CD4-positive, alpha-beta T cell (primary cell): ENCODE measurements around the gene RERE. TPM values are rescaled to one million over a fixed set of nuclear protein-coding genes. Genes with fewer than 3 reads are reported as not detected.
A peak's percentile ranks its signal among the peaks of the same experiment; 100 is the strongest.

ENCODE experiments used
- ATAC-seq: fragments of 200-7000 bp; cut with Tn5 transposase; one replicate; pipeline ENCODE4 v1.10.0; 2022; ENCODE audit warnings: mild to moderate bottlenecking; ENCODE audit not compliant: poor library complexity
- CTCF ChIA-PET: fragments of 350-600 bp; sonication (Branson Sonifier 250); formaldehyde crosslinking; loops from one replicate; lab custom pipeline; 2021; ENCODE audit warnings: antibody characterized with exemption, inconsistent platforms; lab: Charles Lee
- POLR2A ChIA-PET: fragments of 350-600 bp; sonication (Branson Sonifier 250); formaldehyde crosslinking; loops from one replicate; lab custom pipeline; 2021; ENCODE audit warnings: antibody characterized with exemption, inconsistent platforms; lab: Charles Lee
- DNase-seq, 14 experiments: peaks; one replicate each; pipeline ENCODE4 v3.0.0-alpha.2; 2013 to 2020; ENCODE audit warnings: mixed read lengths in 2 of 14
- H3K27ac ChIP-seq, 2 donors: one replicate each; pipeline versions ENCODE4 v1.5.1 to v1.7.0; 2013; ENCODE audit warnings: low read length in 2 of 2, low read depth in 1 of 2, mild to moderate bottlenecking in 1 of 2
- H3K27me3 ChIP-seq, 2 experiments: 1 replicate in 1 of 2; 2 replicates in 1 of 2; pipeline versions ENCODE4 v1.6.1 to v1.7.0; 2013; ENCODE audit warnings: low read length in 2 of 2, control low read depth in 1 of 2, mild to moderate bottlenecking in 1 of 2, moderate library complexity in 1 of 2; ENCODE audit not compliant: insufficient read depth in 2 of 2, control insufficient read depth in 1 of 2
- H3K36me3 ChIP-seq: one replicate; pipeline ENCODE4 v1.6.1; 2013; ENCODE audit warnings: low read length, control low read depth; ENCODE audit not compliant: insufficient read depth
- H3K4me1 ChIP-seq: one replicate; pipeline ENCODE4 v1.6.1; 2013; ENCODE audit warnings: low read length, control low read depth; ENCODE audit not compliant: insufficient read depth
- H3K4me3 ChIP-seq: one replicate; pipeline ENCODE4 v1.5.1; 2013; ENCODE audit warnings: mild to moderate bottlenecking, low read length, moderate library complexity
- H3K9me3 ChIP-seq, 2 experiments: 1 replicate in 1 of 2; 2 replicates in 1 of 2; pipeline versions ENCODE4 v1.6.1 to v1.7.0; 2013; ENCODE audit warnings: low read length in 2 of 2, mild to moderate bottlenecking in 2 of 2, control low read depth in 1 of 2, moderate library complexity in 1 of 2; ENCODE audit not compliant: control insufficient read depth in 1 of 2, insufficient read depth in 1 of 2
- H3K27ac Mint-ChIP-seq: one replicate; pipeline ENCODE4 v1.8.0; 2020; ENCODE audit warnings: mixed read lengths
- H3K27me3 Mint-ChIP-seq: one replicate; pipeline ENCODE4 v1.8.0; 2021; ENCODE audit warnings: mixed read lengths
- H3K36me3 Mint-ChIP-seq: one replicate; pipeline ENCODE4 v1.8.0; 2021; ENCODE audit warnings: low read depth, mixed read lengths
- H3K4me1 Mint-ChIP-seq: one replicate; pipeline ENCODE4 v1.8.0; 2021; ENCODE audit warnings: low read depth, mixed read lengths
- H3K4me3 Mint-ChIP-seq: one replicate; pipeline ENCODE4 v1.8.0; 2020; ENCODE audit warnings: mild to moderate bottlenecking, mixed read lengths
- H3K9me3 Mint-ChIP-seq: one replicate; pipeline ENCODE4 v1.8.0; 2020; ENCODE audit warnings: mixed read lengths
- intact Hi-C, 2 experiments: fragments of 100-400 bp; cut with DNase I in 1 of 2; cut with micrococcal nuclease in 1 of 2; formaldehyde crosslinking; loops; one replicate each; pipeline versions ENCODE4 v1.15.1 to v1.9.0; 2023 to 2025; cut with DNase I, micrococcal nuclease
- total RNA-seq, 174 experiments: library from RNA in 2 of 174; stranded (reverse) in 2 of 174; gene quantifications; one replicate each; pipeline ENCODE4 v1.2.3 and lab custom pipeline; 2021 to 2026
- TF ChIP-seq, protein P1 (sequence below): fragments of 200-600 bp; IDR thresholded peaks from one replicate; pipeline ENCODE4 v1.8.0; 2022; ENCODE audit warnings: antibody characterized with exemption, mild to moderate bottlenecking

Gene RERE
- total RNA-seq, 2 experiments from 2014 or later = 78.4 to 84.0 TPM

DNA sequence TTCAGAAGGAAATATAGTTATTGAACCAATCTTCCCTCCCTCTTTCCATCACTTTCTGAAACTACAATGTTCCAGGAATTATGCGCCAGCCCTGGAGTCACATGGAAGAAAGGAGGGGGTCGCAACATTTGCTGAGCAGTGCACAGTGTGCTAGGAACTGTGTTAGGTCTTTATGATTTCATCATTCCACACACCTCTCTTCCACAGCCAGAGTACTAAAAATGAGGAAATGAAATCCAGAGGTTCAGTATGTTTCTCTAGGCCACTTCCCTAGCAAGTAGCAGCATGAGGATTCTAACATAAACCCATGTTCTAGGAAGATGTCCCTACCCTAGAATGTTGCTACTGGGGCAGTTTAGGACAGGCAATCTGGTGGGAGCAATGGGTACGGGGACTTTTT is 341.4 kb downstream of the RERE start:
- no peak overlapping the region for H3K4me3 ChIP-seq
- intact Hi-C loops = no loop called here
- no peak overlapping the region for H3K27ac ChIP-seq
- peaks cover 8% of the 10 kb centered on the region for H3K4me1 ChIP-seq
- TF ChIP-seq, protein P1, sequence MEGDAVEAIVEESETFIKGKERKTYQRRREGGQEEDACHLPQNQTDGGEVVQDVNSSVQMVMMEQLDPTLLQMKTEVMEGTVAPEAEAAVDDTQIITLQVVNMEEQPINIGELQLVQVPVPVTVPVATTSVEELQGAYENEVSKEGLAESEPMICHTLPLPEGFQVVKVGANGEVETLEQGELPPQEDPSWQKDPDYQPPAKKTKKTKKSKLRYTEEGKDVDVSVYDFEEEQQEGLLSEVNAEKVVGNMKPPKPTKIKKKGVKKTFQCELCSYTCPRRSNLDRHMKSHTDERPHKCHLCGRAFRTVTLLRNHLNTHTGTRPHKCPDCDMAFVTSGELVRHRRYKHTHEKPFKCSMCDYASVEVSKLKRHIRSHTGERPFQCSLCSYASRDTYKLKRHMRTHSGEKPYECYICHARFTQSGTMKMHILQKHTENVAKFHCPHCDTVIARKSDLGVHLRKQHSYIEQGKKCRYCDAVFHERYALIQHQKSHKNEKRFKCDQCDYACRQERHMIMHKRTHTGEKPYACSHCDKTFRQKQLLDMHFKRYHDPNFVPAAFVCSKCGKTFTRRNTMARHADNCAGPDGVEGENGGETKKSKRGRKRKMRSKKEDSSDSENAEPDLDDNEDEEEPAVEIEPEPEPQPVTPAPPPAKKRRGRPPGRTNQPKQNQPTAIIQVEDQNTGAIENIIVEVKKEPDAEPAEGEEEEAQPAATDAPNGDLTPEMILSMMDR = no peak
- H3K4me1 Mint-ChIP-seq = peaks cover 52% of the 10 kb centered on the region
- H3K27ac Mint-ChIP-seq = peak overlapping the region; percentile 7
- H3K9me3 ChIP-seq = no peaks in the 10 kb centered on the region
- no peak overlapping the region for H3K4me3 Mint-ChIP-seq
- H3K36me3 Mint-ChIP-seq = peaks cover 6% of the 10 kb centered on the region
- H3K27me3 ChIP-seq = no peaks in the 10 kb centered on the region
- H3K36me3 ChIP-seq = no peaks in the 10 kb centered on the region
- DNase-seq = no peak
- H3K9me3 Mint-ChIP-seq = no peaks in the 10 kb centered on the region
- ChIA-PET POLR2A (no interaction called here), CTCF (no interaction called here)
- no peak for ATAC-seq
- no peaks in the 10 kb centered on the region for H3K27me3 Mint-ChIP-seq

DNA sequence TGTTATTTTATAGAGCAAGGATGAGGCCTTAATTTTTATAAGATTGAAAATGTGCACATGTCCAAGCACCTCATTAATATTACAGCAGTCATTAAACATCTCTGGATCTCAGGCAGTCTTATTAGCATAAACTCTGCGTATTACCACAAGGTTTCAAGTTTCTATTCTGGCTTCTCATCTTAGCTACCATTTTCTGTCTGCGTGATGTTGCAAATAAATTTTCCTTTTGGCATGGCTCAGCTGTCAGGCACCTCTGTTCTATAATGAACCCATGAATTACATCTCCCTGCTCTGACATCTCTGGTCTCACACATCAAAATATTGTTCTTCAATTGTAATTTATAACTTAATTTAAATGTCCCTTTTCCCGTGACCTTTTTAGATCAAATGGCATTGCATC is 343.1 kb downstream of the RERE start:
- no peaks in the 10 kb centered on the region for H3K9me3 Mint-ChIP-seq
- no peaks in the 10 kb centered on the region for H3K9me3 ChIP-seq
- H3K27me3 ChIP-seq = no peaks in the 10 kb centered on the region
- H3K27me3 Mint-ChIP-seq = no peaks in the 10 kb centered on the region
- peaks cover 52% of the 10 kb centered on the region for H3K4me1 Mint-ChIP-seq
- no peak overlapping the region for H3K4me3 Mint-ChIP-seq
- DNase-seq (no peak), ATAC-seq (no peak)
- H3K36me3 Mint-ChIP-seq = peaks cover 7% of the 10 kb centered on the region
- H3K27ac Mint-ChIP-seq = no peak overlapping the region
- no peak overlapping the region for H3K27ac ChIP-seq
- intact Hi-C loops = loop anchor here in 1 of 2 experiments (5.0 kb wide), 2 partner anchors 52 to 77 kb away; no protein-coding TSS in a partner anchor
- no peak overlapping the region for H3K4me3 ChIP-seq
- no peaks in the 10 kb centered on the region for H3K36me3 ChIP-seq
- TF ChIP-seq, protein P1 = no peak
- ChIA-PET CTCF (interaction anchor here (0.7 kb wide), 1 partner anchor 8 kb away, joined by 3 read pairs; no protein-coding TSS in a partner anchor), POLR2A (interaction anchor here (2.6 kb wide), 1 partner anchor 11 kb away, joined by 6 read pairs; no protein-coding TSS in a partner anchor)
- H3K4me1 ChIP-seq = peaks cover 8% of the 10 kb centered on the region

DNA sequence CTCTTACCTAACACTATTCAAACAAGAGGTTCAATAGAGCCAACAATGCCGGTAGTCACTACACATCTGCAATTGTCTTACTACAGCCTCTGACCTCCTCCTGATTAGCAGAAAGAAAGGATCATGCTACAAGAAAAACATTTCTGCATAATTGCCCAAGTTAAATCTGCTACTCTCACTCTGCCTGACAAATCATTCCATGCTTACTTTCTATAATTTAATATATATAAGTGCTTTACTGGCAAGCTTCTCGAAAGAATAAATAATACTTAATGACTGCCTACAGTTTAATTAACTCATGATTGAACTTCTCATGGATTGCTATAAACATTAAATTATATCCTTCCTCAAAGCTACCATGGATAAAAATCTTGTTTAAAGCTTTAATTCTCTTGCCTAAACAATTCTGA is 343.5 kb downstream of the RERE start:
- no peaks in the 10 kb centered on the region for H3K9me3 Mint-ChIP-seq
- Histone ChIP-seq H3K27me3 (no peaks in the 10 kb centered on the region), H3K4me3 (no peak overlapping the region), H3K36me3 (no peaks in the 10 kb centered on the region), H3K4me1 (peaks cover 8% of the 10 kb centered on the region), H3K27ac (no peak overlapping the region), H3K9me3 (no peaks in the 10 kb centered on the region)
- ChIA-PET POLR2A (interaction anchor here (1.2 to 2.6 kb wide), 2 partner anchors 11 to 50 kb away, joined by 4 to 6 read pairs; no protein-coding TSS in a partner anchor), CTCF (interaction anchor here (0.7 kb wide), 1 partner anchor 9 kb away, joined by 3 read pairs; no protein-coding TSS in a partner anchor)
- DNase-seq = no peak
- H3K36me3 Mint-ChIP-seq = peaks cover 4% of the 10 kb centered on the region
- no peak for ATAC-seq
- intact Hi-C loops = loop anchor here in 1 of 2 experiments (2.0 to 5.0 kb wide), 3 partner anchors 43 to 77 kb away; no protein-coding TSS in a partner anchor
- no peak overlapping the region for H3K4me3 Mint-ChIP-seq
- peaks cover 52% of the 10 kb centered on the region for H3K4me1 Mint-ChIP-seq
- H3K27ac Mint-ChIP-seq = no peak overlapping the region
- H3K27me3 Mint-ChIP-seq = no peaks in the 10 kb centered on the region
- TF ChIP-seq, protein P1 = no peak
